PFSK-1 (cell line): ENCODE measurements around the gene TNS1. TPM values are rescaled to one million over a fixed set of nuclear protein-coding genes. Genes with fewer than 3 reads are reported as not detected.

Source experiments
- FOXP2 ChIP-seq: optimal IDR thresholded peaks from 2 replicates; pipeline ENCODE3; 2011; ENCODE audit warnings: borderline replicate concordance, control low read depth, inconsistent platforms; ENCODE audit not compliant: insufficient read depth; ENCODE audit errors: extremely low read length, extremely low read depth
- POLR2AphosphoS5 ChIP-seq: IDR thresholded peaks from 2 replicates; pipeline ENCODE4 v1.6.1; 2012; ENCODE audit warnings: low read depth, mild to moderate bottlenecking, control low read depth, low read length, moderate library complexity
- SIN3A ChIP-seq: IDR thresholded peaks from 2 replicates; pipeline ENCODE4 v1.6.1; 2012; ENCODE audit warnings: mild to moderate bottlenecking, low read length, moderate library complexity, borderline replicate concordance; ENCODE audit not compliant: insufficient read depth
- TAF1 ChIP-seq: IDR thresholded peaks from 2 replicates; pipeline ENCODE4 v1.6.1; 2012; ENCODE audit warnings: low read length, control low read depth, borderline replicate concordance; ENCODE audit not compliant: insufficient read depth
- polyA plus RNA-seq: library from polyadenylated mRNA; unstranded; fragments of >200 nt; gene quantifications from one replicate; pipeline ENCODE4 v1.2.1, GENCODE V29; 2012; ENCODE audit warnings: low read depth, missing spikeins; ENCODE audit not compliant: insufficient read length
- TF ChIP-seq, protein P1 (sequence below), 2 experiments: IDR thresholded peaks; 2 replicates each; pipeline versions ENCODE4 v1.6.1 to v1.8.0; 2011 to 2012; ENCODE audit warnings: low read depth in 2 of 2, low read length in 2 of 2, control low read depth in 1 of 2, inconsistent platforms in 1 of 2, mild to moderate bottlenecking in 1 of 2, moderate library complexity in 1 of 2; ENCODE audit not compliant: insufficient read depth in 1 of 2

TNS1 gene
- 19.5 TPM for polyA plus RNA-seq

DNA sequence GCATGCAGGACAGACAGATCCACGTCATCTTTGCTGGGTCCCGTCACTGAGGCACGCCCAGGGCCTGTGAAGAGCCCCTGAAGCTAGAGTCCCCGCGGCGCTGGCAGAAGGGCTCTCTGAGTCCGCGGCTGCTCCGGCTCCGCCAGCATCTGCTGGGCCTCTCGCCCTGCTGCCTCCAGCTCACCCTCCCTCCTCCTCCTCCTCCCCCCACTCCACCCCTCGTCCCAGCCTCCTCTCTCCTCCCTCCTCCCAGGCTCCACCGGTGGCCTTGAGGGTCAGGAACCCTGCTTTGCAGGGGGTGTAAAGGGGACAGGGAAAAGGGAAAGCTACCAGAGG is at the start of gene TNS1:
Gene TNS1, minus strand, starts transcription at position 151 of the 336 bp plus-strand sequence. Its CDS starts 123 bp downstream, at position 28.
- no peak for TF ChIP-seq POLR2AphosphoS5
- TF ChIP-seq, protein P1, sequence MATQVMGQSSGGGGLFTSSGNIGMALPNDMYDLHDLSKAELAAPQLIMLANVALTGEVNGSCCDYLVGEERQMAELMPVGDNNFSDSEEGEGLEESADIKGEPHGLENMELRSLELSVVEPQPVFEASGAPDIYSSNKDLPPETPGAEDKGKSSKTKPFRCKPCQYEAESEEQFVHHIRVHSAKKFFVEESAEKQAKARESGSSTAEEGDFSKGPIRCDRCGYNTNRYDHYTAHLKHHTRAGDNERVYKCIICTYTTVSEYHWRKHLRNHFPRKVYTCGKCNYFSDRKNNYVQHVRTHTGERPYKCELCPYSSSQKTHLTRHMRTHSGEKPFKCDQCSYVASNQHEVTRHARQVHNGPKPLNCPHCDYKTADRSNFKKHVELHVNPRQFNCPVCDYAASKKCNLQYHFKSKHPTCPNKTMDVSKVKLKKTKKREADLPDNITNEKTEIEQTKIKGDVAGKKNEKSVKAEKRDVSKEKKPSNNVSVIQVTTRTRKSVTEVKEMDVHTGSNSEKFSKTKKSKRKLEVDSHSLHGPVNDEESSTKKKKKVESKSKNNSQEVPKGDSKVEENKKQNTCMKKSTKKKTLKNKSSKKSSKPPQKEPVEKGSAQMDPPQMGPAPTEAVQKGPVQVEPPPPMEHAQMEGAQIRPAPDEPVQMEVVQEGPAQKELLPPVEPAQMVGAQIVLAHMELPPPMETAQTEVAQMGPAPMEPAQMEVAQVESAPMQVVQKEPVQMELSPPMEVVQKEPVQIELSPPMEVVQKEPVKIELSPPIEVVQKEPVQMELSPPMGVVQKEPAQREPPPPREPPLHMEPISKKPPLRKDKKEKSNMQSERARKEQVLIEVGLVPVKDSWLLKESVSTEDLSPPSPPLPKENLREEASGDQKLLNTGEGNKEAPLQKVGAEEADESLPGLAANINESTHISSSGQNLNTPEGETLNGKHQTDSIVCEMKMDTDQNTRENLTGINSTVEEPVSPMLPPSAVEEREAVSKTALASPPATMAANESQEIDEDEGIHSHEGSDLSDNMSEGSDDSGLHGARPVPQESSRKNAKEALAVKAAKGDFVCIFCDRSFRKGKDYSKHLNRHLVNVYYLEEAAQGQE (IDR thresholded peaks at IDR 0.05; ENCODE audit: insufficient read depth in 1 of 2, low read depth in 2 of 2, low read length in 2 of 2): no peak
- no peak for TF ChIP-seq TAF1
- no peak for TF ChIP-seq SIN3A
- TF ChIP-seq FOXP2: no peak

DNA sequence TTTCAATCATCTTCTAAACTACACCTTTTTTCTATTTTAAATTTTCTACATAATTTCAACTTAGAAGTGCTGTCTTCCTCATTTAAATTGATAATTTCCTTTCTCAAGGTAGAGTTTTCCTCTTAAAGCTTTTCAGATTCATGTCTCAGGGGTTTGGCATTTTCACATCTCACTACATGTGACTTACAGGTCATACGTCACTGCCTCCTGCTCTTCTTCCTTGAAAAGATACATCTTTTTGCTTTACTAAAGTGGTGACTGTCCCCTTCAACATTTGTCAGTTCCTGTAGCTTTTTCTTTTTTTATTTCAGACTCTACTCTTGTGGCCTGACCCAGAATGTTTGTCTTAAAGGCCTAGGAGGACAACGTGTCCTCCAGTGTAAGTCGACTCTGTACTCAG is 49.1 kb upstream of the TNS1 start:
- TF ChIP-seq POLR2AphosphoS5: no peak
- no peak for TF ChIP-seq SIN3A
- no peak for TF ChIP-seq FOXP2
- no peak for TF ChIP-seq TAF1
- TF ChIP-seq, protein P1 (IDR thresholded peaks at IDR 0.05; ENCODE audit: insufficient read depth in 1 of 2, low read depth in 2 of 2, low read length in 2 of 2): no peak

DNA sequence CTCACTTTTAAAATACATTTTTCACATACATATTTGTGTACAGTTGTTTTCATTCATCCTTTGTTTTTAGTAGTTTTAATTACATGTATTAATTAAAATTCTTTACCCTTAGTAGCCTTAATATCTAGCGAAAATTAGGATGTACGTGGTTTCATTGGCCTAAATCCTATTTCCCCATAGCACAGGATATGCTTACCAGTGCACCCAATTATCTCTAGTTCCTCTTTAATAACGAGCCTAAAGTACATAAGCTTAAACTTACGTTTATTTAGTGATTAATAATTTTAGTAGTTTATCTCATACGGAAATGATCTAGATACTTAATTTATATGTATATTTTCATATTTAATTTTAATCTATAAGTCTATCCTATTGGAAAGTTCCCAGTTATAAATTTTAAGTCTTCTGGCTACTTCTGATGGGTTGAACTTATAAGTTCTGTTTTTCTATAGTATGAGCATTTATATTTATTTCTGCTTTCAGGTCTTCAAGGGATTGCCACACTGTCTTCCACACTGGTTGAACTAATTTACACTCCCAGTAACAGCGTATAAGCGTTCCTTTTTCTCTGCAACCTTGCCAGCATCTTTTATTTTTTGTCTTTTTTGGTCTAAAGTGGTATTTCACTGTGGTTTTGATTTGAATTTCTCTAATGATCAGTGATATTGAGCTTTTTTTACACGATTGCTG is 44.9 kb upstream of the TNS1 start:
- TF ChIP-seq TAF1 (no peak), SIN3A (no peak), FOXP2 (no peak)
- TF ChIP-seq, protein P1 (IDR thresholded peaks at IDR 0.05; ENCODE audit: insufficient read depth in 1 of 2, low read depth in 2 of 2, low read length in 2 of 2): no peak

DNA sequence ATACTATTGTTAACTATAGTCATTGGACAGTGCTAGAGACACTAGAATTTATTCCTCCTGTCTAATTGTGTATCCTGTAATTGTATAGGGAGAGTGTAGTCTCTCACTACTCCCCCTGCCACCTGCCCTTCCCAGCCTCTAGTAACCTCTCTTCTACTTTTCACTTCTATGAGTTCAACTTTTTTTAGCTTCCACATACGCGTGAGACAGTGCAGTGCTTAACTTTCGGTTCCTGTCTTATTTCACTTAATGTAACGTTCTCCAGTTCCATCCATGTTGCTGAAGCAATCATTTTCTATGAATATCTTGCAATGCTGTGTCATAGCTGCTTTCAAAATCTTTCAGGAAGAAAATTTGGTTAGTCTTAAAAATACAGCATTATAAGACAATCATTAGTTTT is 43.4 kb upstream of the TNS1 start:
- TF ChIP-seq FOXP2: no peak
- TF ChIP-seq TAF1: no peak
- no peak for TF ChIP-seq POLR2AphosphoS5
- TF ChIP-seq, protein P1 (IDR thresholded peaks at IDR 0.05; ENCODE audit: insufficient read depth in 1 of 2, low read depth in 2 of 2, low read length in 2 of 2): no peak
- no peak for TF ChIP-seq SIN3A
